Measurements from ENCODE around the gene XYLT1.
"Not testable (repeated sequence)": the region's sequence is repeated elsewhere in the genome, so short reads cannot be mapped to it uniquely, and the experiment has no call there.

XYLT1 gene

GRCh38 chr16:17345043-17345442 lies 125.7 kb downstream of the XYLT1 start:
- peak in 1 of 2 experiments; percentile 32 for DNase-seq (ENCODE audit: low read depth in 1 of 2, low spot score in 1 of 2)
- in situ Hi-C loops (cut with HindIII; ENCODE audit: low pct_unique_long_range_greater_than_20kb, low sequenced_read_pairs), result no loop called here
- no peak for TF ChIP-seq JUND (IDR thresholded peaks at IDR 0.05; ENCODE audit: low read depth)

GRCh38 chr16:17343728-17344127 lies 127.0 kb downstream of the XYLT1 start:
- DNase-seq (ENCODE audit: low read depth in 1 of 2, low spot score in 1 of 2), result no peak
- in situ Hi-C loops (cut with HindIII; ENCODE audit: low pct_unique_long_range_greater_than_20kb, low sequenced_read_pairs), result no loop called here
- TF ChIP-seq JUND (IDR thresholded peaks at IDR 0.05; ENCODE audit: low read depth), result no peak

- DNase-seq (ENCODE audit: low read depth in 1 of 2, low spot score in 1 of 2), result no peak
- in situ Hi-C loops (cut with HindIII; ENCODE audit: low pct_unique_long_range_greater_than_20kb, low sequenced_read_pairs), result no loop called here
- no peak for TF ChIP-seq JUND (IDR thresholded peaks at IDR 0.05; ENCODE audit: low read depth)
Measured at GRCh38 chr16:17343028-17343427, 127.7 kb downstream of the XYLT1 start.

- in situ Hi-C loops (cut with HindIII; ENCODE audit: low pct_unique_long_range_greater_than_20kb, low sequenced_read_pairs), result no loop called here
- TF ChIP-seq JUND (IDR thresholded peaks at IDR 0.05; ENCODE audit: low read depth), result no peak
- no peak for DNase-seq (ENCODE audit: low read depth in 1 of 2, low spot score in 1 of 2)
Measured at GRCh38 chr16:17342031-17342430, 128.7 kb downstream of the XYLT1 start.

GRCh38 chr16:17340804-17341203 lies 130.0 kb downstream of the XYLT1 start:
- in situ Hi-C loops (cut with HindIII; ENCODE audit: low pct_unique_long_range_greater_than_20kb, low sequenced_read_pairs), result no loop called here
- TF ChIP-seq JUND (IDR thresholded peaks at IDR 0.05; ENCODE audit: low read depth), result no peak

GRCh38 chr16:17339764-17340541 lies 130.8 kb downstream of the XYLT1 start:
- peak; percentile 10 to 60 for DNase-seq (ENCODE audit: low read depth in 1 of 2, low spot score in 1 of 2)
- in situ Hi-C loops (cut with HindIII; ENCODE audit: low pct_unique_long_range_greater_than_20kb, low sequenced_read_pairs), result no loop called here
- TF ChIP-seq JUND (IDR thresholded peaks at IDR 0.05; ENCODE audit: low read depth), result no peak

More at GRCh38 chr16:17340804-17341203, 130.0 kb downstream of the XYLT1 start:
- no peak for DNase-seq (ENCODE audit: low read depth in 1 of 2, low spot score in 1 of 2)

- in situ Hi-C loops (cut with HindIII; ENCODE audit: low pct_unique_long_range_greater_than_20kb, low sequenced_read_pairs), result no loop called here
- DNase-seq (ENCODE audit: low read depth in 1 of 2, low spot score in 1 of 2), result no peak
- no peak for TF ChIP-seq JUND (IDR thresholded peaks at IDR 0.05; ENCODE audit: low read depth)
Measured at GRCh38 chr16:17338244-17338643, 132.5 kb downstream of the XYLT1 start.

- DNase-seq (ENCODE audit: low read depth in 1 of 2, low spot score in 1 of 2), result no peak
- in situ Hi-C loops (cut with HindIII; ENCODE audit: low pct_unique_long_range_greater_than_20kb, low sequenced_read_pairs), result no loop called here
- TF ChIP-seq JUND (IDR thresholded peaks at IDR 0.05; ENCODE audit: low read depth), result no peak
Measured at GRCh38 chr16:17336530-17336900, 134.2 kb downstream of the XYLT1 start.

- no peak for TF ChIP-seq JUND (IDR thresholded peaks at IDR 0.05; ENCODE audit: low read depth)
- in situ Hi-C loops (cut with HindIII; ENCODE audit: low pct_unique_long_range_greater_than_20kb, low sequenced_read_pairs), result no loop called here
- no peak for DNase-seq (ENCODE audit: low read depth in 1 of 2, low spot score in 1 of 2)
Measured at GRCh38 chr16:17335826-17336529, 134.8 kb downstream of the XYLT1 start.

- in situ Hi-C loops (cut with HindIII; ENCODE audit: low pct_unique_long_range_greater_than_20kb, low sequenced_read_pairs); DNase-seq (ENCODE audit: low read depth in 1 of 2, low spot score in 1 of 2): not testable (repeated sequence)
Measured at GRCh38 chr16:17335406-17335805, 135.4 kb downstream of the XYLT1 start.

GRCh38 chr16:17334096-17334495 lies 136.7 kb downstream of the XYLT1 start:
- no peak for DNase-seq (ENCODE audit: low read depth in 1 of 2, low spot score in 1 of 2)
- in situ Hi-C loops (cut with HindIII; ENCODE audit: low pct_unique_long_range_greater_than_20kb, low sequenced_read_pairs), result no loop called here
- TF ChIP-seq JUND (IDR thresholded peaks at IDR 0.05; ENCODE audit: low read depth), result no peak

- in situ Hi-C loops (cut with HindIII; ENCODE audit: low pct_unique_long_range_greater_than_20kb, low sequenced_read_pairs), result no loop called here
- no peak for DNase-seq (ENCODE audit: low read depth in 1 of 2, low spot score in 1 of 2)
- no peak for TF ChIP-seq JUND (IDR thresholded peaks at IDR 0.05; ENCODE audit: low read depth)
Measured at GRCh38 chr16:17333229-17333628, 137.5 kb downstream of the XYLT1 start.

- in situ Hi-C loops (cut with HindIII; ENCODE audit: low pct_unique_long_range_greater_than_20kb, low sequenced_read_pairs), result no loop called here
- TF ChIP-seq JUND (IDR thresholded peaks at IDR 0.05; ENCODE audit: low read depth), result no peak
- peak in 1 of 2 experiments; percentile 21 for DNase-seq (ENCODE audit: low read depth in 1 of 2, low spot score in 1 of 2)
Measured at GRCh38 chr16:17331991-17332390, 138.8 kb downstream of the XYLT1 start.
